Keratinocyte (primary cell): Measurements from ENCODE around the gene CRABP2. TPM values are rescaled to one million over a fixed set of nuclear protein-coding genes. Genes with fewer than 3 reads are reported as not detected.

Source experiments
- DNase-seq: peaks from one replicate; pipeline ENCODE4 v3.0.0-alpha.2; 2011; ENCODE audit warnings: low read depth, missing footprints, low spot score
- FAIRE-seq: peaks from 2 replicates; lab custom pipeline; 2011; peaks lifted over from hg19 to GRCh38; lab: Jason Lieb, UNC
- H2AFZ ChIP-seq: 2 replicates; pipeline ENCODE4 v1.6.0; 2012; ENCODE audit warnings: low read length, control low read depth, inconsistent platforms; ENCODE audit not compliant: control insufficient read depth
- H3K27ac ChIP-seq: 2 replicates; pipeline ENCODE4 v1.5.1; 2011; ENCODE audit warnings: low read length; ENCODE audit not compliant: control insufficient read depth, insufficient read depth
- H3K27me3 ChIP-seq: 3 replicates; pipeline ENCODE4 v1.6.0; 2011; ENCODE audit warnings: low read length; ENCODE audit not compliant: control insufficient read depth, insufficient read depth; ENCODE audit errors: extremely low read depth
- H3K36me3 ChIP-seq, 2 experiments: 2 replicates in 1 of 2; 3 replicates in 1 of 2; pipeline ENCODE4 v1.5.1; 2011; ENCODE audit warnings: low read length in 2 of 2, mild to moderate bottlenecking in 1 of 2; ENCODE audit not compliant: control insufficient read depth in 2 of 2, insufficient read depth in 2 of 2; ENCODE audit errors: extremely low read depth in 1 of 2
- H3K4me1 ChIP-seq: 3 replicates; pipeline ENCODE4 v1.5.1; 2011; ENCODE audit warnings: low read length; ENCODE audit not compliant: control insufficient read depth, insufficient read depth; ENCODE audit errors: extremely low read depth
- H3K4me2 ChIP-seq: 3 replicates; pipeline ENCODE4 v1.6.0; 2011; ENCODE audit warnings: low read depth, low read length; ENCODE audit not compliant: control insufficient read depth, insufficient read depth; ENCODE audit errors: extremely low read depth
- H3K4me3 ChIP-seq, 3 experiments: fragments of 200-600 bp in 1 of 3; sonication (generic) in 1 of 3; 2 replicates in 2 of 3; 3 replicates in 1 of 3; pipeline ENCODE4 v1.5.1; 2011 to 2016; ENCODE audit warnings: low read length in 3 of 3, mild to moderate bottlenecking in 3 of 3, control low read depth in 2 of 3, inconsistent platforms in 1 of 3, low read depth in 1 of 3, mixed read lengths in 1 of 3, mixed run types in 1 of 3, moderate library complexity in 1 of 3; ENCODE audit not compliant: control insufficient read depth in 2 of 3, insufficient read depth in 2 of 3; ENCODE audit errors: extremely low read depth in 1 of 3
- H3K79me2 ChIP-seq: 2 replicates; pipeline ENCODE4 v1.6.0; 2012; ENCODE audit warnings: low read length; ENCODE audit not compliant: control insufficient read depth, insufficient read depth
- H3K9ac ChIP-seq: 3 replicates; pipeline ENCODE4 v1.6.0; 2011; ENCODE audit warnings: low read length; ENCODE audit not compliant: control insufficient read depth, insufficient read depth; ENCODE audit errors: extremely low read depth
- H3K9me1 ChIP-seq: 3 replicates; pipeline ENCODE4 v1.6.0; 2011; ENCODE audit warnings: low read length; ENCODE audit not compliant: control insufficient read depth, insufficient read depth; ENCODE audit errors: extremely low read depth
- H3K9me3 ChIP-seq: 2 replicates; pipeline ENCODE4 v1.5.1; 2012; ENCODE audit warnings: low read depth, low read length; ENCODE audit not compliant: control insufficient read depth
- H4K20me1 ChIP-seq: 3 replicates; pipeline ENCODE4 v1.6.0; 2011; ENCODE audit warnings: low read length; ENCODE audit not compliant: control insufficient read depth, insufficient read depth; ENCODE audit errors: extremely low read depth
- EZH2 ChIP-seq: IDR thresholded peaks from one replicate; pipeline ENCODE4 v1.6.1; 2012; ENCODE audit warnings: inconsistent platforms, mild to moderate bottlenecking, low read length, moderate library complexity
- dilution Hi-C: fragments of 300-500 bp; cut with MboI; formaldehyde crosslinking; loops from one replicate; pipeline ENCODE4 v1.7.0; 2020; ENCODE audit warnings: low sequenced_read_pairs; ENCODE audit not compliant: extremely low pct_ligation_motif_present
- polyA minus RNA-seq, 3 experiments: library from RNA; depleted of rRNA, polyadenylated mRNA; stranded (reverse); fragments of >200 nt; gene quantifications; 1 replicate in 1 of 3; 2 replicates in 1 of 3; 3 replicates in 1 of 3; pipeline ENCODE4 v1.2.3, GENCODE V29; 2011
- polyA plus RNA-seq, 5 experiments: library from polyadenylated mRNA; depleted of rRNA in 3 of 5; stranded (reverse) in 3 of 5; stranded (forward) in 1 of 5; unstranded in 1 of 5; fragments of >200 nt; gene quantifications; 1 replicate in 1 of 5; 2 replicates in 3 of 5; 3 replicates in 1 of 5; pipeline versions ENCODE4 v1.2.1 to v1.2.3, GENCODE V29; 2011 to 2012; ENCODE audit warnings: missing spikeins in 2 of 5, low read depth in 1 of 5, low replicate concordance in 1 of 5
- TF ChIP-seq, protein P1 (sequence below), 3 experiments: IDR thresholded peaks in 1 of 3; conservative IDR thresholded peaks in 1 of 3; optimal IDR thresholded peaks in 1 of 3; 2 replicates in 2 of 3; 3 replicates in 1 of 3; pipeline versions ENCODE3 to v1.5.1; 2011; ENCODE audit warnings: low read length in 3 of 3, mild to moderate bottlenecking in 3 of 3, moderate library complexity in 2 of 3, control low read depth in 1 of 3, inconsistent platforms in 1 of 3; ENCODE audit not compliant: insufficient read depth in 2 of 3; ENCODE audit errors: extremely low read depth in 1 of 3

CRABP2 gene
- polyA plus RNA-seq: 6.5 to 12.7 TPM (median 8.4 TPM) in 3 replicates
- 187 TPM for polyA plus RNA-seq (2011; ENCODE audit: low read depth)
- 13.3 and 19.3 TPM in 2 replicates for polyA plus RNA-seq (2011; cell fraction: cytosol; rRNA removed)
- 17.4 and 17.6 TPM in 2 replicates for polyA plus RNA-seq (2011; cell fraction: nucleus; rRNA removed)
- polyA plus RNA-seq (2012; ENCODE audit: low replicate concordance): 13.0 and 332 TPM in 2 replicates
- 1.8 to 4.4 TPM (median 2.8 TPM) in 3 replicates for polyA minus RNA-seq
- 10.4 TPM for polyA minus RNA-seq (2011; cell fraction: cytosol; rRNA and poly(A)+ RNA removed)
- polyA minus RNA-seq (2011; cell fraction: nucleus; rRNA and poly(A)+ RNA removed): 1.1 and 1.5 TPM in 2 replicates

DNA sequence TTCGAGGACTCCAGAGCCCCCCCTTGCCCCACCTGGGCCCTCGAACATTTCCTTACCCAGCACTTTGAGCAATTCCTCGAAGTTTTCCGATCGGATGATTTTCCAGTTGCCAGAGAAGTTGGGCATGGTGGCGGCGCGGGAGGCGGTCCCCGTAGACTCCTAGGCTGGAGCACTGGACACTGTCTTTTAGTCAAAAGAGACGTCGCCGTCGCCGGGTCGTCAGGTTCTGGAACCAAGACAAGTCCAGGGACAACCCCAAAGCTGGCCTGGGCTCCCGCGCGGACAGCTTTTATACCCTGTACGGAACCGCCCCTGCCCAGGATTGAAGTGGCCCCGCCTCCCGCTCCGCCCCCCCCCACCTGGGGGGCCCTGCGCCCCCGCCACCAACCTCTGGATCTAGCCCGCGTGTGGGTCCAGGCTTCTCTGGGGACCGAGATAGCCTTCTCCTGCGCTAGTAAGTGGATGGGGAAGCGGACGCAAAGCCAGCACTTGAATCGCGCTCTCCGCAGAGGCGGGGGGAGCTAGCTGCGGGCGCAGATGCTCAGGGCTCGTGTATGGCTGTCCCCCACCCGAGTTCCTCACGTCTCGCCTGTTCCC is at the start of gene CRABP2:
Gene CRABP2, minus strand, starts transcription at position 263 of the 597 bp plus-strand sequence. Its CDS starts 137 bp downstream, at position 126.
- H3K27me3 ChIP-seq: peaks cover 20% of the 10 kb centered on the region
- H3K36me3 ChIP-seq: no peaks in the 10 kb centered on the region
- no peaks in the 10 kb centered on the region for H4K20me1 ChIP-seq
- TF ChIP-seq, protein P1, sequence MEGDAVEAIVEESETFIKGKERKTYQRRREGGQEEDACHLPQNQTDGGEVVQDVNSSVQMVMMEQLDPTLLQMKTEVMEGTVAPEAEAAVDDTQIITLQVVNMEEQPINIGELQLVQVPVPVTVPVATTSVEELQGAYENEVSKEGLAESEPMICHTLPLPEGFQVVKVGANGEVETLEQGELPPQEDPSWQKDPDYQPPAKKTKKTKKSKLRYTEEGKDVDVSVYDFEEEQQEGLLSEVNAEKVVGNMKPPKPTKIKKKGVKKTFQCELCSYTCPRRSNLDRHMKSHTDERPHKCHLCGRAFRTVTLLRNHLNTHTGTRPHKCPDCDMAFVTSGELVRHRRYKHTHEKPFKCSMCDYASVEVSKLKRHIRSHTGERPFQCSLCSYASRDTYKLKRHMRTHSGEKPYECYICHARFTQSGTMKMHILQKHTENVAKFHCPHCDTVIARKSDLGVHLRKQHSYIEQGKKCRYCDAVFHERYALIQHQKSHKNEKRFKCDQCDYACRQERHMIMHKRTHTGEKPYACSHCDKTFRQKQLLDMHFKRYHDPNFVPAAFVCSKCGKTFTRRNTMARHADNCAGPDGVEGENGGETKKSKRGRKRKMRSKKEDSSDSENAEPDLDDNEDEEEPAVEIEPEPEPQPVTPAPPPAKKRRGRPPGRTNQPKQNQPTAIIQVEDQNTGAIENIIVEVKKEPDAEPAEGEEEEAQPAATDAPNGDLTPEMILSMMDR (optimal IDR thresholded peaks at IDR 0.05 in 1 of 3, IDR thresholded peaks at IDR 0.05 in 1 of 3, conservative IDR thresholded peaks at IDR 0.05 in 1 of 3; ENCODE audit: extremely low read depth in 1 of 3, insufficient read depth in 2 of 3, low read length in 3 of 3): no peak
- TF ChIP-seq EZH2: no peak
- H2AFZ ChIP-seq: peak within 1 kb of the TSS; percentile 41
- no peak for FAIRE-seq
- no peaks in the 10 kb centered on the region for H3K79me2 ChIP-seq
- H3K9ac ChIP-seq: peak within 1 kb of the TSS; percentile 58
- H3K4me1 ChIP-seq: peaks cover 32% of the 10 kb centered on the region
- no peaks in the 10 kb centered on the region for H3K9me1 ChIP-seq
- no peak within 1 kb of the TSS for H3K27ac ChIP-seq
- dilution Hi-C loops: no loop called here
- no peak for DNase-seq
- H3K9me3 ChIP-seq: no peaks in the 10 kb centered on the region
- peak within 1 kb of the TSS; percentile 89 for H3K4me2 ChIP-seq
- H3K4me3 ChIP-seq: peak within 1 kb of the TSS; percentile 31 to 51 (median 50)

DNA sequence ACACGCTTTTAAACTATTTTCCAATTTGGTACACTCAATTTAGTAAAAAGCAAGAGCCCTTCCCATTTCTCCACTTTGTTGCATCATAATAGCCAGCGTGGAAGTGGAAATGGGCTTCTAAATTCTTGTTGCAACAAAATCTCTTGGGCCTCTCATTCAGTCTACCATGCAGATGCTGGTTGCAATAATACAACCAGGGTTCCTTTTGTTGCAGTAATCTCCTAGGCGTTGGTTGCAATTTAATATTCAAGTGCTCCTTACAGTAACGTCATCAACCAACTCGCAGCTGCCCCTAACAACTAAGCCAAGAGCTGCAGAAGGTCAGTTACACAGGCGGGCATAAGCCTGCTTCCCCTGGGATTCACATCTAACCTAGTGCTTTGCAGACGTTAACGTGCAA is 48.8 kb upstream of the CRABP2 start:
- Histone ChIP-seq H3K9ac (no peak overlapping the region), H4K20me1 (no peaks in the 10 kb centered on the region), H3K36me3 (peaks cover 3 to 9% of the 10 kb centered on the region in 2 experiments), H3K27me3 (no peaks in the 10 kb centered on the region), H3K9me1 (no peaks in the 10 kb centered on the region), H3K79me2 (peaks cover 33% of the 10 kb centered on the region), H2AFZ (no peak overlapping the region), H3K9me3 (no peaks in the 10 kb centered on the region), H3K27ac (no peak overlapping the region), H3K4me2 (no peak overlapping the region), H3K4me1 (peaks cover 17% of the 10 kb centered on the region), H3K4me3 (no peak overlapping the region)
- DNase-seq (no peak), FAIRE-seq (no peak)
- dilution Hi-C loops: no loop called here
- TF ChIP-seq EZH2: no peak
- TF ChIP-seq, protein P1 (optimal IDR thresholded peaks at IDR 0.05 in 1 of 3, IDR thresholded peaks at IDR 0.05 in 1 of 3, conservative IDR thresholded peaks at IDR 0.05 in 1 of 3; ENCODE audit: extremely low read depth in 1 of 3, insufficient read depth in 2 of 3, low read length in 3 of 3): no peak
